Measurements from ENCODE around the gene ZNF821.

ZNF821 gene

GRCh38 chr16:71883849-71884638 lies at the start of gene ZNF821:
Gene ZNF821, minus strand, starts transcription at chr16:71884182. Its CDS starts 4,236 bp downstream, at chr16:71879946.
- DNase-seq (ENCODE audit: low read depth) = peak; percentile 52
- peak within 1 kb of the TSS; percentile 72 for H3K4me3 ChIP-seq (ENCODE audit: control insufficient read depth, low read depth, low read length)
- TF ChIP-seq CTCF (conservative IDR thresholded peaks at IDR 0.05; ENCODE audit: control insufficient read depth, insufficient read depth, low read depth, low read length) = no peak

- H3K4me3 ChIP-seq (ENCODE audit: control insufficient read depth, low read depth, low read length) = no peak overlapping the region
- no peak for DNase-seq (ENCODE audit: low read depth)
- no peak for TF ChIP-seq CTCF (conservative IDR thresholded peaks at IDR 0.05; ENCODE audit: control insufficient read depth, insufficient read depth, low read depth, low read length)
Measured at GRCh38 chr16:71933017-71933416, 49.0 kb upstream of the ZNF821 start.

- H3K4me3 ChIP-seq (ENCODE audit: control insufficient read depth, low read depth, low read length) = no peak overlapping the region
- no peak for DNase-seq (ENCODE audit: low read depth)
- no peak for TF ChIP-seq CTCF (conservative IDR thresholded peaks at IDR 0.05; ENCODE audit: control insufficient read depth, insufficient read depth, low read depth, low read length)
Measured at GRCh38 chr16:71931599-71931998, 47.6 kb upstream of the ZNF821 start.

GRCh38 chr16:71931001-71931400 lies 47.0 kb upstream of the ZNF821 start:
- DNase-seq (ENCODE audit: low read depth) = no peak
- no peak overlapping the region for H3K4me3 ChIP-seq (ENCODE audit: control insufficient read depth, low read depth, low read length)
- no peak for TF ChIP-seq CTCF (conservative IDR thresholded peaks at IDR 0.05; ENCODE audit: control insufficient read depth, insufficient read depth, low read depth, low read length)

- H3K4me3 ChIP-seq (ENCODE audit: control insufficient read depth, low read depth, low read length) = no peak overlapping the region
- TF ChIP-seq CTCF (conservative IDR thresholded peaks at IDR 0.05; ENCODE audit: control insufficient read depth, insufficient read depth, low read depth, low read length) = no peak
- no peak for DNase-seq (ENCODE audit: low read depth)
Measured at GRCh38 chr16:71930013-71930563, 46.1 kb upstream of the ZNF821 start.

- TF ChIP-seq CTCF (conservative IDR thresholded peaks at IDR 0.05; ENCODE audit: control insufficient read depth, insufficient read depth, low read depth, low read length) = no peak
- no peak overlapping the region for H3K4me3 ChIP-seq (ENCODE audit: control insufficient read depth, low read depth, low read length)
- DNase-seq (ENCODE audit: low read depth) = peak; percentile 75
Measured at GRCh38 chr16:71929048-71929447, 45.1 kb upstream of the ZNF821 start.
